Aorta (tissue), 5 donors: Measurements from ENCODE around the gene MTO1. TPM values are rescaled to one million over a fixed set of nuclear protein-coding genes. Genes with fewer than 3 reads are reported as not detected.
A peak's percentile ranks its signal among the peaks of the same experiment; 100 is the strongest.
"Not testable (repeated sequence)": the region's sequence is repeated elsewhere in the genome, so short reads cannot be mapped to it uniquely, and the experiment has no call there.

Source experiments
- ATAC-seq: fragments of 200-7000 bp; cut with Tn5 transposase; one replicate; pipeline ENCODE4 v1.9.1; 2022; ENCODE audit warnings: moderate library complexity; ENCODE audit not compliant: low FRiP score
- DNase-seq, 2 donors: peaks; one replicate each; pipeline ENCODE4 v3.0.0-alpha.2; 2020
- H3K27ac ChIP-seq, 2 donors: one replicate each; pipeline ENCODE4 v1.5.1; 2013; ENCODE audit warnings: low read length in 2 of 2, mild to moderate bottlenecking in 2 of 2, moderate library complexity in 2 of 2, control low read depth in 1 of 2, inconsistent platforms in 1 of 2, low read depth in 1 of 2
- H3K27me3 ChIP-seq, 2 donors: one replicate each; pipeline ENCODE4 v1.6.1; 2013; ENCODE audit warnings: control low read depth in 1 of 2, low read length in 1 of 2, mild to moderate bottlenecking in 1 of 2, moderate library complexity in 1 of 2; ENCODE audit not compliant: insufficient read depth in 2 of 2, control insufficient read depth in 1 of 2
- H3K36me3 ChIP-seq, 2 donors: one replicate each; pipeline ENCODE4 v1.6.1; 2013; ENCODE audit warnings: control low read depth in 1 of 2, low read length in 1 of 2, mild to moderate bottlenecking in 1 of 2; ENCODE audit not compliant: insufficient read depth in 2 of 2, control insufficient read depth in 1 of 2
- H3K4me1 ChIP-seq, 2 donors: one replicate each; pipeline ENCODE4 v1.6.1; 2013; ENCODE audit warnings: low read length in 2 of 2, control low read depth in 1 of 2, mild to moderate bottlenecking in 1 of 2, moderate library complexity in 1 of 2; ENCODE audit not compliant: insufficient read depth in 2 of 2, control insufficient read depth in 1 of 2
- H3K4me3 ChIP-seq, 2 donors: one replicate each; pipeline ENCODE4 v1.5.1; 2013; ENCODE audit warnings: low read length in 2 of 2, control low read depth in 1 of 2, mild to moderate bottlenecking in 1 of 2
- H3K9me3 ChIP-seq: one replicate; pipeline ENCODE4 v1.6.1; 2013; ENCODE audit warnings: mild to moderate bottlenecking, low read length; ENCODE audit not compliant: control insufficient read depth
- WGBS, 2 donors: extraction: QIAGEN DNeasy Blood & Tissue Kit; methylation state at CpG; one replicate each; pipeline ENCODE4 v1.1.7; 2013; 5-methylcytosine and 5-hydroxymethylcytosine counted together
- intact Hi-C, 2 donors: fragments of 100-400 bp; cut with DNase I; formaldehyde crosslinking; loops; one replicate each; pipeline versions ENCODE4 v1.14.2 to v1.15.0; 2022
- polyA plus RNA-seq, 2 donors: library from polyadenylated mRNA; stranded (reverse); fragments of 200-250 nt; gene quantifications; one replicate each; pipeline ENCODE4 v1.2.3, GENCODE V29; 2013
- total RNA-seq, 2 donors: library from RNA; stranded (reverse); fragmentation: NEBNext Ultra II Directional; extraction: Animal tissue kit (Norgen Biotek cat#: 25700); gene quantifications; one replicate each; pipeline ENCODE4 v1.2.1, GENCODE V29; 2021
- donor health status: healthy with polysubstance abuse.
- donor health status: Bipolar disorder and iron deficiency.
- donor health status: DM: no; HTN: no; CAD: no.
- donor health status: DM: no; HTN: no; CAD: no.
- donor health status: DM: yes; HTN: yes; CAD: no.

The MTO1 gene
- total and polyA plus RNA-seq, 4 donors = 6.3 to 33.0 (median 17.6) TPM

- H3K27me3 ChIP-seq = no peaks in the 10 kb centered on the region
- ATAC-seq (no peak), DNase-seq (no peak)
- intact Hi-C loops = no loop called here
- H3K36me3 ChIP-seq = no peaks in the 10 kb centered on the region
- 77 to 80% methylated on average over 3 of the region's 3 CpGs for WGBS, 2 donors
- H3K27ac ChIP-seq = no peak overlapping the region
- H3K4me1 ChIP-seq = no peaks in the 10 kb centered on the region
- no peaks in the 10 kb centered on the region for H3K9me3 ChIP-seq
- H3K4me3 ChIP-seq = no peak overlapping the region
Measured at GRCh38 chr6:73455865-73456629, 5.5 kb upstream of the MTO1 start.

GRCh38 chr6:73459474-73459873, 2.1 kb upstream of the MTO1 start:
- peak in 1 of 2 donors; percentile 24 for DNase-seq
- H3K9me3 ChIP-seq, H3K27ac ChIP-seq, intact Hi-C loops, H3K36me3 ChIP-seq, ATAC-seq, H3K4me1 ChIP-seq, H3K27me3 ChIP-seq, H3K4me3 ChIP-seq: not testable (repeated sequence)
- 88% methylated on average over 7 of the region's 7 CpGs for WGBS, 2 donors

- H3K27ac ChIP-seq = no peak overlapping the region
- no peak for ATAC-seq
- 68 to 71% methylated on average over 5 of the region's 5 CpGs for WGBS, 2 donors
- intact Hi-C loops = no loop called here
- DNase-seq = no peak
- H3K27me3 ChIP-seq = no peaks in the 10 kb centered on the region
- no peaks in the 10 kb centered on the region for H3K9me3 ChIP-seq
- H3K36me3 ChIP-seq = no peaks in the 10 kb centered on the region
- H3K4me3 ChIP-seq = no peak overlapping the region
- H3K4me1 ChIP-seq = no peaks in the 10 kb centered on the region
Measured at GRCh38 chr6:73460056-73460455, 1.5 kb upstream of the MTO1 start.

DNA sequence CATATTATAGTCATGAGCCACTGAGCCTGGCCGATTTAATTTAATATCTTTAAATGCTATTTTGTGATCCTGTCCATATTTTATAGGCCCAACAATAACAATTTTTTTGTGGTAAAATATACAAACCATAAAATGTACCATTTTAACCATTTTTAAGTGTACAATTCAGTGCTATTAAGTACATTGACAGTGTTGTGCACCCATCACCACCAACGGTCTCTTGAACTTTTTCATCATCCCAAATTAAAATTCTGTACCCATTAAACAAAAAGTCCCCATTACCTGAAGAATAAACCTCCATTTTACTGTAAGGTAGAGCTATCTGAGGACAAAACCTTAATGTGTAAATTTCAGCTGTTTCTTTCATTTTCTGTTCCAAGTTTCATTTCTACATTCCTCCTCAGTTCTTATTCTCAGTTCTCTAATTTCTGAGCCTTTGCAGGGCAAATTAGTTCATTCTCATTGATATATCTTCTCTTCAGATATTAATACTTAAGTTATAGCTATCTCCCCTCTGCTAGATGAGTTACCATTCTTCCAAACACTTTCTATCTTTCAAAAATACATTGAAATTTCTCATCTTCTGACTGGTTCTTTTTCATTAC, 10.3 kb downstream of the MTO1 start:
- intact Hi-C loops = no loop called here
- no peaks in the 10 kb centered on the region for H3K27me3 ChIP-seq
- H3K4me1 ChIP-seq = no peaks in the 10 kb centered on the region
- peaks cover 2 to 6% of the 10 kb centered on the region in 2 donors for H3K36me3 ChIP-seq
- 66 to 71% methylated on average over 2 of the region's 2 CpGs for WGBS, 2 donors
- no peak for ATAC-seq
- no peak overlapping the region for H3K4me3 ChIP-seq
- H3K9me3 ChIP-seq = no peaks in the 10 kb centered on the region
- no peak overlapping the region for H3K27ac ChIP-seq
- DNase-seq = no peak

- ATAC-seq = no peak
- no peaks in the 10 kb centered on the region for H3K9me3 ChIP-seq
- H3K27me3 ChIP-seq = no peaks in the 10 kb centered on the region
- no peak overlapping the region for H3K27ac ChIP-seq
- DNase-seq = no peak
- H3K4me1 ChIP-seq = no peaks in the 10 kb centered on the region
- peaks cover 0 to 7% of the 10 kb centered on the region in 2 donors for H3K36me3 ChIP-seq
- no peak overlapping the region for H3K4me3 ChIP-seq
- intact Hi-C loops = no loop called here
- WGBS, 2 donors = 96 to 97% methylated on average over 10 of the region's 10 CpGs
Measured at GRCh38 chr6:73476723-73477122, 15.2 kb downstream of the MTO1 start.

GRCh38 chr6:73477407-73477806, 15.9 kb downstream of the MTO1 start:
- no peaks in the 10 kb centered on the region for H3K9me3 ChIP-seq
- DNase-seq = no peak
- no peak overlapping the region for H3K4me3 ChIP-seq
- intact Hi-C loops = no loop called here
- H3K27ac ChIP-seq = no peak overlapping the region
- no peaks in the 10 kb centered on the region for H3K4me1 ChIP-seq
- no peak for ATAC-seq
- H3K27me3 ChIP-seq = no peaks in the 10 kb centered on the region
- 96% methylated on average over 4 of the region's 4 CpGs for WGBS, 2 donors
- H3K36me3 ChIP-seq = peaks cover 0 to 12% of the 10 kb centered on the region in 2 donors

DNA sequence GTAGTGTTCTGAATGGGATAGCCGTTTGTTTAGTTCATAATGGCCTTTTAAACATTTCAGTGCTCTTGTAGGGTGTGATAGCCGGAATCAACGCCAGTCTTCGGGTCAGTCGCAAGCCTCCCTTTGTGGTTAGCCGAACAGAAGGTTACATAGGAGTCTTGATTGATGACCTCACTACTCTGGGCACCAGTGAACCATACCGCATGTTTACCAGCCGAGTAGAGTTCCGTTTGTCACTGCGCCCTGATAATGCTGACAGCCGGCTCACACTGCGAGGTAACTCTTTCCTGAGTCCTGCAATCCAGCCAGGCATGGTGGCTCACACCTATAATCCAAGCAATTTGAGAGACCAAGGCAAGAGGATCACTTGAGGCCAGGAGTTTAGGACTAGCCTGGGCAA, 20.4 kb downstream of the MTO1 start:
- no peak for DNase-seq
- Histone ChIP-seq H3K36me3 (peaks cover 4 to 9% of the 10 kb centered on the region in 2 donors), H3K4me3 (no peak overlapping the region), H3K9me3 (no peaks in the 10 kb centered on the region), H3K27ac (no peak overlapping the region), H3K27me3 (no peaks in the 10 kb centered on the region), H3K4me1 (no peaks in the 10 kb centered on the region)
- no peak for ATAC-seq
- WGBS, 2 donors = 79 to 85% methylated on average over 12 of the region's 12 CpGs
- intact Hi-C loops = no loop called here

DNA sequence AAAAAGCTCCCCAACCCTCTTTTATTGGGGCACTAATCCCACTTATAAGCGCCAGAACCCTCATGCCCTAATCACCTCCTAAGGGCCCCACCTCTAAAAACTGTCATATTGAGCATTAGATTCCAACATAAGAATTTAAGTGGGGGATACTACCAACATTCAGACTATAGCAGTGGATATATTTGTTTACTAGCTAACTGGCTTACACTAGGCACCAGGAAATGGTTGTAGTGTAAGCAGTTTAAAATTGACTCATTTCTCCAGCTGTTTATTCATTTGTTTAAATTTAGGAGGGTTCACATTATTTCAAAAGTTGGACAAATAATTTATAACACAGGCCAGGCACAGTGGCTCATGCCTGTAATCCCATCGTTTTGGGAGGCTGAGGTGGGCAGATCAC, 22.9 kb downstream of the MTO1 start:
- Histone ChIP-seq H3K36me3 (peaks cover 4 to 9% of the 10 kb centered on the region in 2 donors), H3K4me1 (no peaks in the 10 kb centered on the region), H3K27me3 (no peaks in the 10 kb centered on the region), H3K4me3 (no peak overlapping the region), H3K27ac (no peak overlapping the region), H3K9me3 (no peaks in the 10 kb centered on the region)
- WGBS, 2 donors = 88 to 97% methylated on average over 2 of the region's 2 CpGs
- intact Hi-C loops = no loop called here
- no peak for DNase-seq
- ATAC-seq = no peak

DNA sequence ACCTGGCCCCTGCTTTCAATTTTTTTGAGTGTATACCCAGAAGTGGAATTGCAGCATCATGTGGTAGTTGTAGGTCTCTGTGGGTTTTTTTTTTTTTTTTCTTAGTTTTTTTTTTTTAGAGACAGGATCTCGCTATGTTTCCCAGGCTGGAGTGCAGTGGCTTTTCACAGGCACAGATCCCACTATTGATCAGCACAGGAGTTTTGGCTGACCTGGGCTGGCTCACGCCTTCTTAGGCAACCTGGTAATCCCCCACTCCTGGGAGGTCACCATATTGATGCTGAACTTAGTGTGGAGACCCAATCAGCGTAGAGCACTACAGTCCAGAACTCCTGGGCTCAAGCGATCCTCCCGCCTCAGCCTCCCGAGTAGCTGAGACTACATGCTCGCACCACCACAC, 25.9 kb downstream of the MTO1 start:
- Histone ChIP-seq H3K36me3 (peaks cover 2 to 4% of the 10 kb centered on the region in 2 donors), H3K9me3 (no peaks in the 10 kb centered on the region), H3K4me3 (no peak overlapping the region), H3K27me3 (no peaks in the 10 kb centered on the region), H3K27ac (no peak overlapping the region), H3K4me1 (no peaks in the 10 kb centered on the region)
- no peak for DNase-seq
- intact Hi-C loops = no loop called here
- no peak for ATAC-seq
- WGBS, 2 donors = 90 to 98% methylated on average over 7 of the region's 7 CpGs
